Hair follicular keratinocyte (primary cell): ENCODE data around the gene NUP210. TPM values are rescaled to one million over a fixed set of nuclear protein-coding genes. Genes with fewer than 3 reads are reported as not detected.

Experiments used
- total RNA-seq: library from RNA; depleted of rRNA; stranded (reverse); fragments of >200 nt; gene quantifications from 2 replicates; pipeline ENCODE4 v1.2.3, GENCODE V29; 2015

Gene NUP210
- 0.04 TPM in 1 of 2 replicates, not detected in the other for total RNA-seq

DNA sequence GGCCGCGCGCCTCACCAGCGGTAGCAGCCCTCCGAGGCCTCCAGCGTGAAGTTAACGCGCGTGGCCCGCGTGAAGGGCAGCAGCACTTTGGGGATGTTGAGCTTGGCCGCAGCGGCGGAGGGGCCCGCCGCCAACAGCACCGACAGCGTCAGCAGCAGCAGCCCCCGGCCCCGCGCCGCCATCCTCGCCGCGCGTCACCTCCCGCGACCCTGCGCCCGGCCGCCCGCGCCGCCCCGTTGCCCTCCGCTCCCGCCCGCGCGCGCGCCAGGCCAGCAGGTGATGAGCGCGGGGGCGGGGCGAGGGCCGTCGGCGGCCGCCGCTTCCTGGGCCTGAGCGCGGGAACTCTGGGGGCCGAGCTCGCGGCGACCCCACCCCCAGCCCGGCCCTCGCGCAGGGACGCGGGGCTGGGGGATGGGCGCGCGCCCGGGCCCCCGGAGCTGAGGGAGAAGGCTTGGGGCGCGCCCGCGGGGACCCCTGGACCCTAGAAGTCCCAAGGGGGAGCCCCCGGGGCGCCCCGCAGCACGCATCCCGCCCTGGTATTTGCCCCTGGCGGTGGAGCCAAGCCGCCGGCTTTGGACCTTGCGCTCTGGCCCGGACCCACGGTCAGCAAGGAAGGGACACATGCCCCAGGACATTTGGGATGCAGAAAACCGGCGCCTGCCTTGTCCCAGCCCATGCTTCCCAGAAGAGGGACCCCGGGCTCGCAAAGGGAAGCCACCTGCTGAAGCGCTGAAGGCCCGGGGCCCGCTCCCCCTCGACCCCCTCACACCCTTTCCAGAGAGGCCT lies at the start of gene NUP210:
NUP210 (minus strand) TSS at position 278 of the 786 bp plus-strand sequence; CDS start at position 182, 96 bp downstream.

Other genes with a start within 250 kb of the NUP210 start
- 14.8 and 16.3 TPM in 2 replicates for gene HDAC11, start 60.0 kb upstream of the NUP210 start, total RNA-seq
- gene FBLN2, start 128.8 kb upstream of the NUP210 start, total RNA-seq, result 0.86 and 2.3 TPM in 2 replicates